NCI-H1694 (cell line): Measurements from ENCODE around the gene TRAPPC1.
A peak's percentile ranks its signal among the peaks of the same experiment; 100 is the strongest.

Experiments used
- DNase-seq: peaks from one replicate; lab custom pipeline; 2025; lab: John Stamatoyannopoulos, UW

TRAPPC1 gene

DNA sequence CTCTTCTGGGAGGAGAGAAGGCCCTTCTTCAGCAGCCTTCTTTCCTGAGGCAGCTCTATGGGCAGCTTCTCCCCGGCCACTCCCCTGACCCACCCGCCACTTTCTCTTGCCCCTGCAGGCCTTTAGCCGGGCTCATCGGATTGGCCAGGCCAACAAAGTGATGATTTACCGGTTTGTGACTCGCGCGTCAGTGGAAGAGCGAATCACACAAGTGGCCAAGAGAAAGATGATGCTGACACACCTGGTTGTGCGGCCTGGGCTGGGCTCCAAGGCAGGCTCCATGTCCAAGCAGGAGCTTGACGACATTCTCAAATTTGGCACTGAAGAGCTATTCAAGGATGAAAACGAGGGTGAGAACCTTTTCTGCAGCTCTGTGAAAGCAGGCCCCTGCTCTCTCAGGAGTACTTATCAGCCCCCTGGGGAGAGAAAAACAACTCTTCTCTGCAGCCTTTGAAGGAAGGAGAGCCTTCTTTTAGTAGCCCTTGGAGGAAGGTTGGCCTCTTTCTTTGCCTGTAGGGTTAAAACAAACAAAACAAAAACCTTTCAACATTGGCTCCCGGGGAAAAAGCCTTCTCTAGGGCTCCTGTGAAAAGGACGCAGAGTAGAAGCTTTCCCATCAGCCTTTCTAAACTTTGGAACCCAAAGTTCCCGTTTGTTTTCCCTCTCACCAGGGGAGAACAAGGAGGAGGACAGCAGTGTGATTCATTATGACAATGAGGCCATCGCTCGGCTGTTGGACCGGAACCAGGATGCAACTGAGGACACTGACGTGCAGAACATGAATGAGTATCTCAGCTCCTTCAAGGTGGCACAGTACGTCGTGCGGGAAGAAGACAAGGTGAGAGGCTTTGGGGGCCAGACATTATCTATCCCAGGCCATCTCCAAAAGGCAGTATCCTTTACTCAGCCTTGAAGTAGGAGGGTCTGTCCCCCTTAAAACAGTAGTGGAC, 28.3 kb downstream of the TRAPPC1 start:
- no peak for DNase-seq

DNA sequence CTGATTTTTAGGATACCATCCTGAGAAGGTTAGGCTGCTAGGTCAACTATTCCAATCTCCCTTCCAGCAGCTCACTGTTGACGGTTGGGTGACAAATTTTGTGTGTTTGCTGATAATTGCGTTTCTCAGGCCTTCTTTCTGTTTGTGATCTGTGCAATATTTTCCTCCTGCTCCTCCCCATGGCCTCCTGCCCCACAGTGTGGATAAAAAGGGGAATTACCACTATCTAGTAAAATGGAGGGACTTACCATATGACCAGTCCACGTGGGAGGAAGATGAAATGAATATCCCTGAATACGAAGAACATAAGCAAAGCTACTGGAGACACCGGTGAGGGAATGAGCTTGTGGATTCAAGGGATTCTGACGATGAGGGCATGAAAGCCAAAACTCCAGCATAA, 34.0 kb downstream of the TRAPPC1 start:
- DNase-seq: peak; percentile 21

GRCh38 chr17:7897090-7897489, 34.7 kb downstream of the TRAPPC1 start:
- no peak for DNase-seq

- DNase-seq: no peak
Observed at GRCh38 chr17:7894866-7895265, 36.9 kb downstream of the TRAPPC1 start.

DNA sequence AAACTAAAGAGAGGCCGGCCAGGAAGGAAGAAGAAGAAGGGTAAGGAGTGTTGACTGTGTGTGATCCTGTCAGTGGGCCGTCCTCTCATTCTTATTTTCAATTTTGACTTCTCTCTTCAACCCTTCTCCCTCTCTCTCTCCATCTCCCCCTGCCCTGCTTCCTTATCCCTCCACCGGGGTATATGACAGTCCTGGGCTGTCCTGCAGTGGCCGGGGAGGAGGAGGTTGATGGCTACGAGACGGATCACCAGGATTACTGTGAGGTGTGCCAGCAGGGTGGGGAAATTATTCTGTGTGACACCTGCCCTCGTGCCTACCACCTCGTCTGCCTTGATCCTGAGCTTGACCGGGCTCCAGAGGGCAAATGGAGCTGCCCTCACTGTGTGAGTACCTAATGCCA, 37.5 kb downstream of the TRAPPC1 start:
- DNase-seq: no peak

- DNase-seq: no peak
Observed at GRCh38 chr17:7893187-7893880, 38.4 kb downstream of the TRAPPC1 start.

DNA sequence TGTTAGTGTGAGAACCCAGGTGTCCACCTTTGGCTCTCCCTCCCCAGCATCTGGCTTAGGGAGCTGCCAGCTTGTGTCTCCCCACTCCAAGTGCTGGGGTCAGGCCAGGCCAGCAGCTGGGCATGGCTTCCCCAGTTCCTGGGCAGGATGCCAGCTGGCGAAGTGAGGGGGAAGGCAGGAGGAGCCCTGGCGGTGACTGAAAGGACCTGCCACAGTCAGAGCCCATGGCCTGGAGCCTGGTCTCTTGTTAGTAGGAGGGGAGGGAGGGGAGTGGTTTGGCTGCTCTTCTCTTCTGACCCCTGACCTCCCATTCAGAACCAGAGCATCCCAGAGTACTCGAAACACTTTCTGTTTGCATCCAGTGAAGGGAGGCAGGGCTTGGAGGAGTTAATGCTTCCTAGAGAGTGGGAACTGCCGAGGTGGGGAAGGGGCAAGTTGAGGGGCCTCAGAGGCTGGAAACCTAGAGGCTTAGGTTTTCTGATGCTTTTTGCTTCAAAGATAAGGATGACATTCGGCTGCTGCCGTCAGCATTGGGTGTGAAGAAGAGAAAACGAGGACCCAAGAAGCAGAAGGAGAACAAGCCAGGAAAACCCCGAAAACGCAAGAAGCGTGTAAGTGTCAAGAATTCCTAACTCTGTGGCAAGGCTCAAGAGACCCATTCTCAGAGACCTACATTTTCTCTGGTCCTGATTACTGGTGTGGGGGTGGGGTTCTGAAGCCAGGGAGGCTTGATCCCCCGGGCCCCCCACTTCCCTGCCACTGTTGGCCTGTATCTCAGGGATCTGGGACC, 42.4 kb downstream of the TRAPPC1 start:
- peak; percentile 96 for DNase-seq

DNA sequence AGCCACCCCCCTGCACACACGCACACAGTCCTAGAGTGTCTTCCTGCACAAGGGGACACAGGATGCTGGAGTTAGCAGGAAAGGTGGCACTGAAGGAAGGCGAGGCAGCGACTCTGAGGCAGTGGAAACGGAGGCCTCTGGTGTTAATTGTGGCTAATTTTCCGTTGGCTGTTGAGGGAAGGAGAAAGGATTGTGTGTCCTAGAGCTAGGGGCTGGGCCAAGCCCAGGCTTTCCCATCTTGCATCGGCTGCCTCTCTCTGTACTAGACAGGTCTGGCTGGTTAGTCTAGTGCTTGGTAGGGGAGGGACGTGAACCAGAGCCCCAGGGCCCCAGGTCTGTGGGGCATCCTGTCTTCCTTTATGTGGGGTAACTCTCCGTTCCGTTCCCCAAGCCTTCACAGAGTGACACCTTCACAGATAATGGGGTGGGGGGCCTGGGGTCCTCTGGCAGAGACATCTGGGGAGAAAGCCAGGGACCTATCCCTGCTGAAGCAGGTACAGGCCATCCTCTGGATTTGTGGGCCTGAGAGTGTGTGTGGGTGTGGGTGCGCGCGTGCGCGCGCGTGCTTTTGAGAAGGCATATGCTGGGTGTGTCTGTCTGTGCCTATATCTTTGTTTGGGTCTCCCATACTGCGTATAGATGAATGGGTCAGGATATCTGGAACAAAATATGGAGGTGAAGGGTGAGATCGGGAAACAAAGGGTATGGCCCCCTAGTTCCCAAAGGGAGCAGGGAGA, 43.4 kb downstream of the TRAPPC1 start, which contains the start of gene CHD3:
CHD3 (plus strand) TSS at position 606 of the 737 bp plus-strand sequence. CDS start 212 bp downstream, outside the sequence.
- peak; percentile 36 for DNase-seq

GRCh38 chr17:7887482-7888183, 44.1 kb downstream of the TRAPPC1 start:
- peak; percentile 99 for DNase-seq

DNA sequence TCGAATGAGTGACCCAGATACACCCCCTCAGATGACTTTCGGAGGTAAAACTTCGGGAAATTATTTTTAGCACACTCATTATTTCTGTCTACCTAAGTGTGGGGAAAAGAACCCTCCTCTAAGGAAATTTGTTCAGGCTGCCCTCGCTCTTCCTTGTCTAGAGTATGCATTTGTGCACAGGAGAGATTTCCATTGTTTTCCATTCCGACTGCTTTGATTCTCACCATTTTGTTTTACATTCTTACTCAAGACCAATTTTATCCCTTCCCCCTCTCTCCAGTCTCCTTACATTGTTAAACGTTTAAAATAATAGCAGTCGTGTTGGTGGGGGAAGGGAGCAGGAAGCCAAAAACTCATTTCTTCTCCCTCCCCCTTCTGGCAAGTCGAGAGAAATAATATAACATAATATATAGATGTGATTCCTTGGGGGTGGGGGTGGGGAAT, 44.7 kb downstream of the TRAPPC1 start:
- no peak for DNase-seq

DNA sequence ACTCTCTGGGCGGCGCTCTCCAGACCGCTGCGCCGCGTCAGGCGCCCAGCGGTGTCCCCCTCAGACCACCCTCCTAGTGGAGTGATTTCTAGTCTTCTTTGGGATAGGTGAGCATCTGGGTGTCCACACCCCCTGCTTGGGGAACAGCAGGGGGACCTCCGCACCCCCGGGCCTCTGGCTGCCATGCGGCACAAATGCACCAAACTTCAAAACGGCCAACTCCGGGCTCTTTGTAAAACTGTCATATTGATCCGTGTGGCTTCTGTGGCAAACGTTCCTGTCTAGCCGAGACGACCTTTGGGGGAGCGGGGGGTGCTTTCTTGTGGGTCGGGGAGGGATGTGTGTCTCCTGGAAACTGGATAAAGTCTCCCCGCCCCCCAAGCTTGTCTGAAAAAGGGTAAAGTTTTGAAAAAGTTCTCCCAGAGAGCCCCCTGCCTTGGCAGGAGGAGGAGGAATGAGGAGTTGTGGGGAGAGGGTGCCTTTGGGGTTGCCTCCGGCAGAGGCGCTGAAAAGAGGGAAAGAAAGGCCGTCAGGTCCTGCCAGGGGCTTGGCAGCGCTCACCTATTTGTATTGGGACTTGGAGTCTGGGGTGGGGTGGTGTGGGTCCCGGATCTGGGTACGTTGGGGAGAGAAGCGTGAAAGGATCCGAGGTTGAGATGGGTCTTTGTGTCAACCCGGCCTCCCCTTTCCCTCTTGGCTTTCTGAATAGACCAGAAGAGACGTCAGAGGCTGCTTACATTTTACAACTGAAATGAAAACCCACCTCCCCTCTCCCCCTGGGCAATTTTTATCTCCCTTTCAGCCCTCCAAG, 45.3 kb downstream of the TRAPPC1 start:
- DNase-seq: peak; percentile 56

GRCh38 chr17:7885367-7886226, 46.1 kb downstream of the TRAPPC1 start:
- DNase-seq: no peak

DNA sequence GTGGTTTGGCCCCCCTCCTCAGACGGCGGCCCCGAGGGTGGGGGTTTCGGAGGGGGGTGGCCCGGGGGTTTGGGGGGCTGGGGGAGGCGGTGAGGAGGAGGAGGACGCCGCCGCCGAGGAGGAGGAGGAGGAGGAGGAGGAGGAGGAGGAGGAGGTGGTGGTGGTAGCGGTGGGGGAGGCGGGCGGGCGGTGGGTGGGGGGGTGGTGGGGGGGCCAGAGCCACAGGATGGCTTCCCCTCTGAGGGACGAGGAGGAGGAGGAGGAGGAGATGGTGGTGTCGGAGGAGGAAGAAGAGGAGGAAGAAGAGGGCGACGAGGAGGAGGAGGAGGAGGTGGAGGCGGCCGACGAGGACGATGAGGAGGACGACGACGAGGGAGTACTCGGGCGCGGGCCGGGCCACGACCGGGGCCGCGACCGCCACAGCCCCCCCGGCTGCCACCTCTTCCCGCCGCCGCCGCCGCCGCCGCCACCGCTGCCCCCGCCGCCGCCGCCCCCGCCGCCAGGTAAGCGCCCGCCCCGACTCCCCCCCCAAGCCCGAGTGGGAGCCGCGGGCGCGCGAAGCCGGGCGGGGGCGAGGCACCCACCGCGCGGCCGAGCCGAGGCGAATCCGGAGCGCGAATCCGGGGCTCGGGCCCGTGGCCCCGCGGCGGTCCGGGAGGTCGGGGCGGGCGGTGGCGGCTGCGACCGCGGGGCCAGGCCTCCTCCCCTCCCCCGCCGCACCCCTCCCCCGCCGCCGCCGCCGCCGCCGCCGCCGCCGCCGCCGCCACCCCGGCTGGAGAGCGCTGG, 47.0 kb downstream of the TRAPPC1 start:
- DNase-seq: no peak

DNA sequence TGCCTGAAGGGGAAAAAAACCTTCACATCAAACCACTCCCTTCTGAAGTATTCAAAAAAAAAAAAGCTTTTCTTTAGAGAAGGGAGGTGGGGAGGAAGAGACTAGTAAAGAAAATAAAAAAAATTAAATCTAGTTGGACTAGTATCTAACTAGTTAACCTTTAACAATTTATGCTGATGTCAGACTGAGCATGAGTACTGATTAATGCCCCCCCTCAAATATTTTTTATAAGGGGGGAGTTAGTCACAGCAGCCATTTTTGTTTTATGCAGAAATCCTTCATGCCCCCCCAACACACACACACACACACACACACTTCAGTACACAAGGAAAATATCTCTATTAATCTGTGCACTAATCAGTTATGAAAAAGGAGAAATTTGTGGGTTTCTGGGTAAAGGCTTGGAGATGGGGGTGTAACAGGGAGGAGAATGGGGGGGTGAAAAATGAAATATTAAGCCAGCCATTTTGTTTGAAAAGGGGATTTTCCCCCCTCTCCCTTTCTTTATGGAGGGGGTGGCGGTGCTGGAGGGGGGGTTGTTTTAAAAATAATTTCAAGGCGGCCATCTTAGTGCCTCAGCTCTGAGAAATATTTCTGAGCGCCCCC, 47.9 kb downstream of the TRAPPC1 start:
- peak; percentile 45 for DNase-seq

GRCh38 chr17:7882629-7883028, 49.1 kb downstream of the TRAPPC1 start:
- DNase-seq: peak; percentile 44

DNA sequence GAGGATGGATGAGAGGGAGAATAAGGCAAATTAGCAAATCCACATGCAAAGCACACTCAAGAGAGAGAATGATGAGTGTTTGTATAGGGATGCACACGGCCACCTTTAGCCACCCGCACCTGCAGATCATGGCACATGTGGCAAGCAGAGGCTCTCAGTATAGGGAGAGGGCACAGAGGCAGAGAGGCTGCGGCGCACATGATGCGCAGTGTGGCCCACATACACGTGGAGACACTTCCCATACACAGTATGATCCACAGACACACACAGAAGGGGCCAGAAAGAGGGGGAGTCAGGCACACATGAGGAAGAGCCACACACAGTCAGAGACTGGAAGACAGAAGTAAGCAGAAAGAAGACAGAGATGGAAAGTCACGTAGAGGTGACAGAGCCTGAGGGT, 49.7 kb downstream of the TRAPPC1 start:
- no peak for DNase-seq

DNA sequence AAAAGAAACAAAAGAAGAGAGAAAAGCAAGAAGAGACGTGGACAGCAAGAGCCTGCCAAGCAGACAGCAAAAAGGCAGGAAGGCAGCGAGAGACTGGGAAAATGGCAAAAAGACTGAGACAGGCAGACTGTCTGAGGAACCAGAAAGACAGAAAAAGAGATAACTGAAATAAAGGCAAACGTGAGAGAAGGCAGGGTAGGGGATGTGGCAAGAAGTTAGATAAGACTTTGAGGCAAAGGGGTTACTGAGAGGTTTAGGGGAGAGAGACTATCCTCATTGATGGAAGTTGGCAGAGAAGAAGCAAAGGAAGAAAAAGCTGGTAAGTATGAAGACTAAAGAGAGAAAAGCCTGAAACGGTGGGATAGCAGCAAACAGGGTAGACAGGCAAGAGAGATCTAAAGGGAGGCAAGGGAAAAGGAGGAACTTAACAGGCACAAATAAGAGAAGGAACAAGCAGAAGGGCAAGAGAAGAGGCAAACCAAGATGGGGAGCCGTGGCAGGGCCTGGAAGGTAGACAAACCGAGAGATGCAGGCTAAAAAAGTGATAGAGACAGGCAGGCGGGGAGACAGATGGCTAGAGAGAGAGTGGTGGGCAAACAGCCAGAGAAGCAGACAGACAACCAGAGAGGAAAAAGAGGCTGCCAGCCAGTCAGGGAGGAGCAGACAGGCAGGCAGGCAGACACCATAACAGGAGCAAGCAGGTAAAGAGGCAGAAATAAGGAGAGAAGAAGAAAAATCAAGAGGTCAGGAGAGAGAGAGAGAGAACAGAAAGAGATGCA, 50.3 kb downstream of the TRAPPC1 start:
- DNase-seq: peak; percentile 94
